GM19328 (cell line): ENCODE data around the gene SLC29A4.
"Not testable (repeated sequence)": the region's sequence is repeated elsewhere in the genome, so short reads cannot be mapped to it uniquely, and the experiment has no call there.

Experiments
- ATAC-seq: cut with Tn5 transposase; IDR thresholded peaks from one replicate; pipeline ENCODE4 v1.9.1; 2021; ENCODE audit warnings: mild to moderate bottlenecking, moderate library complexity; ENCODE audit not compliant: unreplicated experiment

The SLC29A4 gene, protein sequence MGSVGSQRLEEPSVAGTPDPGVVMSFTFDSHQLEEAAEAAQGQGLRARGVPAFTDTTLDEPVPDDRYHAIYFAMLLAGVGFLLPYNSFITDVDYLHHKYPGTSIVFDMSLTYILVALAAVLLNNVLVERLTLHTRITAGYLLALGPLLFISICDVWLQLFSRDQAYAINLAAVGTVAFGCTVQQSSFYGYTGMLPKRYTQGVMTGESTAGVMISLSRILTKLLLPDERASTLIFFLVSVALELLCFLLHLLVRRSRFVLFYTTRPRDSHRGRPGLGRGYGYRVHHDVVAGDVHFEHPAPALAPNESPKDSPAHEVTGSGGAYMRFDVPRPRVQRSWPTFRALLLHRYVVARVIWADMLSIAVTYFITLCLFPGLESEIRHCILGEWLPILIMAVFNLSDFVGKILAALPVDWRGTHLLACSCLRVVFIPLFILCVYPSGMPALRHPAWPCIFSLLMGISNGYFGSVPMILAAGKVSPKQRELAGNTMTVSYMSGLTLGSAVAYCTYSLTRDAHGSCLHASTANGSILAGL

DNA sequence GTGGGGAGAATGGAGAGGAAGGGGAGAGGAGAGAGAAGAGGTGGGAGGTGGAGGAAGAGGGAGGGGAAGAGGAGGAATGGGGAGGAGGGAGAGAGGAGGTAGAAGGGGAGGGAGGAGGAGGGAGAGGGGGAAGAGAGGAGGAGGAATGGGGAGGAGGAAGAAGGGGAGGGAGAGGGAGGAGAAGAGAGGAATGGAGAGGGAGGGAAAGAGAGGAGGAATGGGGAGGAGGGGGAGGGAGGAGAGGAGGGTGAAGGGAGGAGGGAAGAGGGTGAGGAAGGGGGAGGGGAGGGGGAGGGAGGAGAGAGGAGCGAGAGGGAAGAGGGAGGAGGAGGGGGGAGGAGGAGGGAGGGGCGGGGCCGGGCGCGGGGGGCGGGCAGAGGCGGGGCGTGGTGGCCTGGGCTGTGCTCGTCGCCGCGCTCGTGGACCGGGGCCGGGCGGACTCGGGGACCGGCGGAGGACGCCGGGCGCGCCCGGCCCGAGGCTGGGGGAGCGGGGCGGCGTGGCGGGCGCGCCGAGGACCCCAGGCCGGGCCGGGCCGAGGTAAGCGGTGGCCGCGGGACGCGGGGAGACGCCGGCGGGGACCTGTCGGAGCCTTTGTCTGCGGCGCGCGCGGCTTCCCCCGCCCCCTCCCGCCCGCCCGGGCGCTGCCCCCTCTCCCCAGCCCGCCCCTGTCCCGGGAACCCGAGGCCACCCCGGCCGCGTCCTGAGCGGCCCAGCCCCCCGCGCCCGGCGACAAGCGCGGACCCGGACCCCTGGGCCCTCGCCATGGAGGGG is at the start of gene SLC29A4:
Gene SLC29A4 (plus strand): TSS at position 401 of the 774 bp plus-strand sequence. CDS start 4,874 bp downstream, outside the sequence.
- ATAC-seq: no peak

DNA sequence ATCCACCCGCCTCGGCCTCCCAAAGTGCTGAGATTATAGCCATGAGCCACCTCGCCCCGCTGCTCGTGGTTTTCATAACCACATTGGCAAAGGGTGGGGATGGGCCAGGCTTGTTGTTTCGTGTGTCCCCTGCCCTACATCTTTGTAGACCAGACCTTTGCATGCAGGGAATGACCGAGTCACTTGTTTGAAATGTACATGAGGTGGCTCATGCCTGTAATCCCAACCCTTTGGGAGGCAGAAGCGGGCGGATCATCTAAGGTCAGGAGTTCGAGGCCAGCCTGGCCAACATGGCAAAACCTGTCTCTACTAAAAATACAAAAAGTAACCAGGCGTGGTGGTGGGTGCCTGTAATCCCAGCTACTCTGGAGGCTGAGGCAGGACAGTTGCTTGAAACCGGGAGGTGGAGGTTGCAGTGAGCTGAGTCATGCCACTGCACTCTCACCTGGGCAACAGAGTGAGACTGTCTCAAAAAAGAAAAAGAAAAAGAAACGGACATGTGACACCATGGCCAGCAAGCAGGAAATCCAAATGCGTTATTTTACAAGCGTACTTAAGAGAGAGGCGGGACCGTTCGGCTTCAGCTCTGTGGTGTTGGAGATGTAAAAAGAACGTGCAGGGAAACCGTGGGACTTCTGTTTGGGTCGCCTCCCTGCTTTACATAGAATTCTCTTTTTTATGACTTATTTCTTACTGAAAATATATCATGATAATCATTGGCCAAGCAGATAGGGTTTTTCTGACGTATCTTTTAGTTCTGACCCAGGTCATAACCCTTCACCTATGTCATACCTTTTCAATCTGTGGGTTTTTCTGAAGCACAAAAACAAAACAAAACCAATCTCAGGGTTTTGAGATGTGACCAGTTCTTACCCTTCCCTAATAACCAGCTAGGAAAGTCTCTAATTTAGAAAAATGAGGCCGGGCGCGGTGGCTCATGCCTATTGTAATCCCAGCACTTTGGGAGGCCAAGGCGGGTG is 47.6 kb upstream of the SLC29A4 start:
- peak; percentile 27 for ATAC-seq

DNA sequence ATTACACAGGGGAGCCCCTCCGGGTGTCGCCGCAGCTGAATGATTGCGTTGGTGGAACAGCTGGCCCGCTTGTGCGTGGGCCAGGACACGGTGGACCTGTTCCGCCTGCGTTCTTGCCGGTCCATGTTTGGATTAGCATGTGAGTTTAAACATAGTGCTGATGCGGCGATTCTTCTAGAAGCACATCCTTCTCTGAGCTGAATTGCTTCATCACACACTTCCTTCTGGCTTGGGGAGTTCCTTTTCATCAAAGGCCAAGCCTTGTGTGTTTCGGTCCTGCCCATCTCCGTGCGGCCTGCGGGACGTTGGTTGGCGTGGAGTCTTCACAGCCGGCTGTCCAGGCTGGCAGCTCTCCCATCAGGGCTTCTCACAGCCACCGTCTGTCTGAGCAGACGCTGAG is 45.5 kb upstream of the SLC29A4 start:
- no peak for ATAC-seq

DNA sequence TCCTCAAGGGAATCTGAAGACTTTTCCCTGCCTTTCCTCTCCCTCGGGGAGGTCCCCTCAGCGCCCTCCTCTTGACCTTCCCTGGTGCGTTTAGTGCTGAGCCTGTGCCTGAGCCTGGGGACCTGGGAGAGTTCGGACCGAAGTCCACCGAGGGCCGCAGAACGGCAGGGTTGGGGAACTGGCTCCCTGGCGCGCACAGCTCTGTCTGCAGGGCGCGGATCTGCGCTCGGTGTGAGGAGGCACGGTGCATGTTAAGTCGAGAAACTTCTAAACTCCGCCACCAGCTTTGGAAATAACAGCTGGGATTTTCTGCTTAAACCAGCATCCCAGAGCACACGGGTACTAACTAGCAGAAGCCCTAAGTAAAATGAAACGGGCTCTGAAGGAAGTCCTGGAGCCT is 44.2 kb upstream of the SLC29A4 start:
- ATAC-seq: no peak

DNA sequence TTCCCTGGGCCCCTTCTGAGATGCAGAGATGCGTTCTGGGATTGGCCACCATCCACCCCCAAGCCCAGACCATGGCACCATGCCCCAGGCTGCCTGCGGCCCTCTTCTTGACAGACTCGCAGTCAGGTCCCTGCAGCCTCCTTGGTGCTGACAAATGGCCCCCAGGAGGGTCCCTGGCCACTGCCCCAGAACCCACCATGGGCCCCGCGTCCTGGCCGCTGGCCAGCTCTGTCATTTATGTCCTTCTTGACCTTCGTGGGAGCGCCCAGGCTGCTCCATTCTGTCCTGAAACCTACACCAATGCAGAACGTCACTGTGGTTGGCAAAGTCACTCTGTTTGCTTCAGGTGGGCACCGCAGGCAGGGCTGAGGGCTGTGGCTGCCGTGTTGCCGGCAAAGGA is 39.5 kb upstream of the SLC29A4 start:
- no peak for ATAC-seq

DNA sequence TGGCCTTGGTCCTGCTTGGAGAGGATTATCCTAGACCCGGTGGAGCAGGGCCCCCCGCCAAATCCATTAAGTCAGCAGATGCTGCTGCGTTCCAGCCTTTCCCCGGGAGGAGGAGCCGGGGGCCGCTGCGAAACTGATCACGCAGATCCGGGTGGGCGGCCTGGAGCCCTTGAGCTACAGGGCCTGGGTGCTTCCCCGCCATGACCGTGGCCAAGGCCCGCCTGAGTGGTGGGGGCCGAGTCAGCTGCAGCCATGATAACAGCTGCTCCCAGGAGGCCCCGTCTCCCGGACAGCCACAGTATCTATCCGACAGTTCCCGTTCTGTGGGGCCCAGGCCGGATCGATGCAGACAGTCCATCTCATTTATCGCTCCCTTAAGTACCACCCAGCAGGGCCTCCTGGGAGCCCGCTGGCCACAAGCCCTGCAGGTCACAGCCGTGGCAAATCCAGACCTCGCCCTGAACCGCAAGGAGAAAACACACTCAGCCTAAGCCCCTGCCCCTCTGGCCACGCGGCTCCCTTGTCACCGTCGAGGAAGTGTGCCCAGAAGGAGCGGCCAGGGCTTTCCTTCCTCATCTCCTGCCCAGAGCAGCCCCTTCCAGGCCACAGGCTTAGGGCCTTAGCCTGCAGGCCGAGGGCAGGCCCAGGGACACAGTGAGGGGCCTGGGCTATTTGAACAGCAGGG is 34.4 kb upstream of the SLC29A4 start:
- no peak for ATAC-seq

DNA sequence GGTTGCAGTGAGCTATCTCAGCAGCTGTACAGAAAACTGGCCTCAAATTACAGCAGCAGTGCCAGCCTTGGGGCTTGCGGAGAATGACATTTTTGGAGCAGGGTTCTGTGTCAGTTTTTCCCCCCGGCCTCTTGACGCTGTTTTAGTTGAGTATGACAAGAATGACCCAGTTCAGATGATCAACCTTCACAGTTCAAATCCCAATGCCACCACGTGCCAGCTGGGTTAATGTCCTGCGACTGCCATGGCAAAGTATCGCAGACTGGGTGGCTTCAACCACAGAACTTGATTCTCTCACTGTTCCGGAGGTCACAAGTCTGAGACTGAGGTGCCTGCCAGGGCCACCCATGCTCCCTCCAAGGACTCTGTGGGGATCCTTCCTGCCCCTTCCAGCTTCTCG is 32.0 kb upstream of the SLC29A4 start:
- ATAC-seq: not testable (repeated sequence)

DNA sequence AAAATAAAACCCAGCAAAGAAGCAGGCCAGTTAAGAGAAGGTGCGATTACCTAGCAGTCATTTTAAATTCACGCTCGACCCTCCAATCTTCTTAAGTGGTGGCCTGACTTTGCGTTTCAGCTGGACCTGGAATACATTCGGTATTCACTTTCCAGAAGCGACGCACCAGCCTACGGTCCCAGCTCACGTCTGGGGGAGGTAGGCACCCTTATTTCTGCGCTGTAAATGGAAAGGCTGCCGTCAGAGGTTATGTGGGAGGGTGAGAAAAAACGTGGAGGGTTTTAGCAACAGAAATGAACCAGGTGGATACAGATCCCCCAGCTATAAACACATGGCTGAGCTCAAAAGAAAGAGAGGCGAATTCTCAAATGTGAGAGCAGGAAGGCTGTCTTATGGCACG is 29.2 kb upstream of the SLC29A4 start:
- ATAC-seq: not testable (repeated sequence)

DNA sequence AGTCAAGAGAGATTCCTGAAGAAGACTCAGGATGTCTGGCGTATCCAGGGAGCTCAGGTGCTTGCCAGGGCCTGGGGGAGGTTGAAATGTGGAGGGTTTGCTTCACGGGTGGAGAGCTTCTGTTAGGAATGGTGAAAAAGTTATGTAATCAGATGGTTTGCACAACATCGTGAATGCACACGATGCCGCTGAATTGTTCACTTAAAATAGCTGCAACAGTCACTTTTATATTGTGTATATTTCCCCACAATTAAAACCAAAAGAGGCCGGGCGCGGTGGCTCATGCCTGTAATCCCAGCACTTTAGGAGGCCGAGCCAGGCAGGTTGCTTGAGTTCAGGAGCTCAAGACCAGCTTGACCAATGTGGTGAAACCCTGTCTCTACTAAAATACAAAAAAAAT is 28.4 kb upstream of the SLC29A4 start:
- not testable (repeated sequence) for ATAC-seq

DNA sequence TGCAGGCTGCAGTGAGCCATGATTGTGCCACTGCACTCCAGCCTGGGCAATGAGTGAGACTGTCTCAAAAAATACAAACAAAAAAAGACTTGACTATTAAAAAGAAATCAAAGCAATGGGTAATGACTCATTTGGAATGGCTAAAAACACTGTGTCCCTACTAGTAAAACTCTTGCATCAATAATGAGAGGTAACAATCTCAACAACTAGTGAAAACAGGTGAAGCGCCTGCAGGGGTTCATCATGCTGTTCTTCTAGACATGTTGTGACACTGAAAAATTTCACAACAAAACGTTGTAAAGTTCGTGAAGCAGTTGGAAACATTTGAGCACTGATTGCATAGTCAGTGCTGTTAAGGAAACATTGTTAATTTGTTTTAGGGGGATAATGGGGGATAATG is 26.9 kb upstream of the SLC29A4 start:
- ATAC-seq: no peak

DNA sequence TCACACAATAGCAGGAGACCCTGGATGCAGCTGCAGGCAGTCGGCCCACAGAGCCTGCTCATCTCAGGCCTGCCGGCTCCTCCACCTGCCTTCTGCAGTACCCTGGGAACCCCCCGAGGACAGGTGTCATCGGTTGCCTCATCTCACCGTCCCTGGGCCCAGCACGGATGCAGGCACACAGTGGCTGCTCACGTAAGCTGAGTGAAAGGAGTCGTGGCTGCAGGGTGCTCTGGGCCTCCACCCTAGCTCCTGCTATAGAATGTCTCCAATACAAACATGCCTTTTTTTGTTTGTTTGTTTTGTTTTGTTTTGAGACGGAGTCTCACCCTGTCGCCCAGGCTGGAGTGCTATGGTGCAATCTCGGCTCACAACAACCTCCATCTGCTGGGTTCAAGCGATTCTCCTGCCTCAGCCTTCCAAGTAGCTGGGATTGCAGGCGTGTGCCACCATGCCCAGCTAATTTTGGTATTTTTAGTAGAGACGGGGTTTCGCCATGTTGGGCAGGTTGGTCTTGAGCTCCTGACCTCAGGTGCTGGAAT is 22.1 kb upstream of the SLC29A4 start:
- not testable (repeated sequence) for ATAC-seq

DNA sequence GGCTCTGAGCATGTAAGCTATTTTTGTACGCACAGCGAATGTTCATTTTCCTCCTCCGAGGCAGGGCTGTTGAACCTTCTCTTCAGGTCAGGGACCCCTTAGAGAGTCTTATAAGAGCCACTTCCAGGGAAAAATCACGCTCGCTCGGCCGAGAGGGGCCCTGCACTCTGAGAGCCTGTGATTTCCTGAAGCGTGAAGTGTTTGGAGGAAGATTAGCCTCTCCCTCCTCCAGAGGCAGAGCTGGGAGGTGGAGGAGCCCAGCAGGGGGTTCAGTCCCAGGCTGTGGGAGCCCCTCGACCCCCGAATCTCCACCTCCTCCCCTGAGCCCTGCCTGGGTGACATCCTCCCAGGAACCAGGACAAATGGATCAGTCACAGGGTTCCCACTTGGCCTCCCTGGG is 19.7 kb upstream of the SLC29A4 start:
- ATAC-seq: not testable (repeated sequence)

DNA sequence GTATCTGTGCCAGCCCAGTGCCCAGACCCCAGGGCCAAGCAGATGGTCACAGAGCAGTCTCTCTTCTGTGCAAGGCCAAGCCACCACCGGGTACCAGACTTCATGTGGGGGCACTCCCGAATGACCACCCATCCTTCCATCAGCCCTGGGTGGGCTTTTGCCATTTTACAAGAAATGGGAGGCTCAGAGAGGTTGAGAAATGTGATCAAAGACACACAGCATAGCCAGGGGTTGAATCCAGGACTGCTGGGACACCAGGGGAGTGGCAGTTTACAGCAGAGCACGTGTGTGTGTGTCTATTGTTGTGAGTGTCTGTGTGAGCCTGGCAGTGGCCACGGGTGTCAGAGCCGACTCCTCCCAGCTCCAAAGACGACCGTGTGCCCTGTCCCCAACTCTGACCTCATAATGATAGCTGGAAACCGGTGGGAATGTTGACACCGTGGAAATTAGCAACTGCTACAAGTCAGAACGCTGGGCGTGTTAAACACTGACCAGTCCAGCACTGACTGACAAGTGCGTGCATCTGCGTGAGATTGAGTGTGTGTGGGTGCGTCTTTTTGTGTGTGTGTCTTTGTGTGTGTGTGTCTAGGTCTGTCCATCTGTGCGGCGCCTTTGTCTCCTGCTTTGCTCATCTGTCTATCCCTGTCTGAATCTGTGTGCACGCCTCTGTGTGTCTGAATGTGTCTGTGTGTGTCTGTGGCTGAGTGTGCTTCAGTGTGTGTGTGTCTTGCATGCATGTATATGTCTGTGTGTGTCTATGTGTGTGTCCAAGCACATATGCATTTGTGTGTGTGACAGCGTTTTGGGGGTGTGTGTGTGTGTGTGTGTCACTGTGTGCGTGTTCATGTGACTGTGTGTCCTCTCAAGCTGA is 17.2 kb upstream of the SLC29A4 start:
- no peak for ATAC-seq

DNA sequence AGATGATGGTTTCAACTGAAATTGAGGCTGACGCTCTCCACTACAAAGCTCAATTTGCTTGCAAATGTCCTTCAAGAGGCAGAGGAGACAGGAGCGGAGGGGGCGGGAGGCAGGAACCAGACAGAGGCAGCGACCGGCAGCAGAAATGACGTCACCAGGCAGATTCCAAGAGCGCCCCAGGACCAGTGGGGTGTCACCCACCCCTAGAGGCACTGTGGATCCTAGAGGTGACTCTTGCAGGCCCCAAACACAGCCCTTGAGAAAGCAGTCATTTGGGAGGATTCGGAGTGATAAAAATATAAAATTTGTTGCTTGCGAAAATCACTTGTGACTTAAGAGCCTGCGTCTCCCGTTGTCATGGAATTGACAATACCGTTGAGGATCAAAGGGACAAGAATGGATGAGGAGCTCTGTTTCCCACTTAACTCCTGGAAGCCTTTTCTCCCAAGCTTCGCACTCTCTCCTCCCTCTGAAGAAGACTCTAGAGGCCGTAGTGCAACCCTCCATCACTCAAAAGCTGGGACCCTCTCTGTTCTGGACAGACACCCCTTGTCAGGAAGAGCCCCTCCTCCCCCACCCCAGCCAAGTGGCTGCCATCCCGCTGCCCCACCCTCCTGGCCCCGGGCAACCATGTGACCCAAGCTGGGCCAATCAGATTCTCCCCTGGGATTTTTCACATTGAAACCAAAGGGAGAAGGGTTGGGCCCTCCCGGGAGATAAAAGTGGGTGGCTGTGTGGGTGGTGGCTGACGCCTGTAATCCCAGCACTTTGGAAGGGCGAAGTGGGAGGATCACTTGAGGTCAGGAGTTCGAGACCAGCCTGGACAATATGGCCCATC is 16.3 kb upstream of the SLC29A4 start:
- no peak for ATAC-seq

DNA sequence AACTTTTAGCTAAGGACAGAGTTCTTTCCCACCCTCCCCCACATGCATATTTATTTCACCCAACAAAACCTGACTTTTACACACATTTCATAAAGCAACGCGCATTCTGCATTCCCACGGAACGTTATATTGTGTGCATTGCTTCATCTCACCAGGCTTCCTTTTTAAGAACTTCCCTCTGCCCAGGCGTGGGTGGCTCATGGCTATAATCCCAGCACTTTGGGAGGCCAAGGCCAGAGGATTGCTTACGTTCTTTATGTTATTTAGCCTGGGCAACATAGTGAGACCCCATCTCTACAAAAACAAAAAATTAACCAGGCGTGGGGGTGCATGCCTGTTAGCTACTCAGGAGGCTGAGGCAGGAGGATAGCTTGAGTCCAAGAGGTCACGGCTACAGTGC is 14.9 kb upstream of the SLC29A4 start:
- not testable (repeated sequence) for ATAC-seq

DNA sequence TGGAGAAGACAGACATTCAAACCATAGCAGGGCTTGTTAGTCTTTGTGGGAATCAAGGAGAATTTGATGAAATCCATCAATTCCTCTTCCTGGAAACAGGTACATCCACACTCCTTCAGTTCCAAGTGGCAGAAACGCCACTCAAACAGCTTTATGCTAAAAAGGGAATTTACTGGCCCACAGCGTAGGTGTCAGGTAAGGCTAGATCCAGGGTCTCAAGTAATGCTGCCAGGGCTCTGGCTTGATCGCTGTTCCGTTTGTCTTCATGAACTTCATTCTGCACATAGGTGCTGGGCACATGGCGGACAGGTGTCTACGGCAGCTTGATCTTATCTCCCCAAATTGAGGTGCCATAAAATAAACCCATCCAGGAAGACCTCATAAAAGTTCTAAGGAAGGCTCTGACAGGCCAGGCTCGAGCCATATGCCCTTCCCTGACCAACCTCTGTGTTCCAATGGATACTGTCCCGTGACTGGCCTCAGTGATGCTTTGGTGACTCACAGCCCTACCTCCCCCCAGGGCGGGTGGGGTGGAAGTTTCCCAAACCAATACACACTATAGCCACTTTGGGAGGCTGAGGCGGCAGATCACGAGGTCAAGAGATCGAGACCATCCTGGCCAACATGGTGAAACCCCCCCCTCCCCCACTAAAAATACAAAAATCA is 12.6 kb upstream of the SLC29A4 start:
- ATAC-seq: not testable (repeated sequence)

DNA sequence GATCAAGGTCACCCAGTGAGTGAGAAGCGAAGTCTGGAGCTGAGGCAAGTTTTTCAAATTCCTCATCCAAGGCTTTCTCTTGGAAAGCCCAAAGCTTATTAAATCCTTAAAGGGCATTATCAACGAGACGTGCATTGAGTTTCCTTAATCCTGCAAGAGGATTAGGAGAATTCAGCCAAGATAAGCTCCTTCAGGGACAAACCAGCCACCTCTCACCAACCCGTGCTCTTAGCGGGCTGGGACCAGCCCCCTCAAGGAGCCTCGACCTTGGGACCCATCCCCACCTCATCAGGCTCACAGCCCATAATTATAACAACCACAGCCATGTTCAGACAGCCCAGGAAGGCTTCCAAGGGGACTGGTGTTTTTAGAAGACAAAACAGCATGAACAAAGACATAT is 12.0 kb upstream of the SLC29A4 start:
- no peak for ATAC-seq
